GM21786 (cell line): ENCODE results near the gene PSMG1.
"Not testable (repeated sequence)": the region's sequence is repeated elsewhere in the genome, so short reads cannot be mapped to it uniquely, and the experiment has no call there.

Source experiments
- ATAC-seq: cut with Tn5 transposase; IDR thresholded peaks from one replicate; pipeline ENCODE4 v1.9.1; 2021; ENCODE audit not compliant: unreplicated experiment

Gene PSMG1, protein sequence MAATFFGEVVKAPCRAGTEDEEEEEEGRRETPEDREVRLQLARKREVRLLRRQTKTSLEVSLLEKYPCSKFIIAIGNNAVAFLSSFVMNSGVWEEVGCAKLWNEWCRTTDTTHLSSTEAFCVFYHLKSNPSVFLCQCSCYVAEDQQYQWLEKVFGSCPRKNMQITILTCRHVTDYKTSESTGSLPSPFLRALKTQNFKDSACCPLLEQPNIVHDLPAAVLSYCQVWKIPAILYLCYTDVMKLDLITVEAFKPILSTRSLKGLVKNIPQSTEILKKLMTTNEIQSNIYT

DNA sequence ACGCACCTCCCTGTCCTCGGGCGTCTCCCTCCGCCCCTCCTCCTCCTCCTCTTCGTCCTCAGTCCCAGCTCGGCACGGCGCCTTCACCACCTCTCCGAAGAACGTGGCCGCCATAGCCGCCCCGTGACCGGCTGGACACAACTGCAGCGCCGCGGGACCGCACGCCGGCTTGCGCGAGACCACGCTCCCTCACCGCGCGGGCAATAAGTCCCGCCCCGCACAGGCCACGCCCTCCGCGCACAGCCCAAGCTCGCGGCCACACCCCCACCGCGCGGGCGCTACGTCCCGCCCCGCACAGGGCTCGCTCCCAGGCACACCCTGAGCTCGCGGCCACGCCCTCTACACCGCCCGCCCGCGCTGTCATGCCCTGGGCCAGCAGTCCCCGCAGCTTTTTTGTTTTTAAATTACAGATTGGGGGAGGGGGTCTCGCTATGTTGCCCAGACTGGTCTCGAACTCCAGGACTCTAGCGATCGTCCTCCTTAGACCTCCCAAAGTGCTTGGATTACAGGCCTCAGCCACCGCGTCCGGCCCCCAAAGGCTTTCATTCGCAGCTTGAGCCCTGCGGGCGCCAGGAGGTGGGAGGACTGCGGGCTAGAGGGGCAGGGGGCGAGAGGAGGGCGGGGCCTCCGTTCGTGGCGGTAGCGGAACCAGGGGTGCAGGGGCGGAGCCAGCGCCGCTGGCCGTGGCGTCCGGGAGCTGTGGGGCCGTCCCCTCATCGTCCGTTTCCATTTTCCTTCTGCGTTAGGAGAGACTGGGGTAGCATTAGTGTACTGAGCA, at the start of gene PSMG1:
Gene PSMG1 (minus strand): TSS at position 180 of the 778 bp plus-strand sequence. CDS start 66 bp downstream, at position 114.
- peak; percentile 75 for ATAC-seq

- no peak for ATAC-seq
These were observed 49.6 kb upstream of the PSMG1 start for GRCh38 chr21:39232861-39233291.

DNA sequence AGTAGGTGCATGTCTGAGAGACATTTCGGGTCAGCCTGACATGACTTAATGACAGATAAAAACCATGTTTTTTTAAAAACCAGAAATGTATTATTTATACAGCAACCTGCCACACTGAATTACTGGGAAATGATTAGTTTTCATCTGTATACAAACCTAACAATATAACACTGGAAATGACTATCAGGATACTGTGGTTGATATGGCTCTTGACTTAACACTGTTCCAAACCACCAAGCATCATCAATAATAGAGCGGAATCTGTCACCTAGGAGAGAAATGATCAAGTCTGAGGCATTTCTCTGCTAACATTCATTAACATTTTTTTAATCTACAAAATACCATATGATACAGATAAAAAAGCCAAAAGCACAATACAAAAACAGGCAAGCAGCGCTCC, 41.7 kb upstream of the PSMG1 start:
- no peak for ATAC-seq

DNA sequence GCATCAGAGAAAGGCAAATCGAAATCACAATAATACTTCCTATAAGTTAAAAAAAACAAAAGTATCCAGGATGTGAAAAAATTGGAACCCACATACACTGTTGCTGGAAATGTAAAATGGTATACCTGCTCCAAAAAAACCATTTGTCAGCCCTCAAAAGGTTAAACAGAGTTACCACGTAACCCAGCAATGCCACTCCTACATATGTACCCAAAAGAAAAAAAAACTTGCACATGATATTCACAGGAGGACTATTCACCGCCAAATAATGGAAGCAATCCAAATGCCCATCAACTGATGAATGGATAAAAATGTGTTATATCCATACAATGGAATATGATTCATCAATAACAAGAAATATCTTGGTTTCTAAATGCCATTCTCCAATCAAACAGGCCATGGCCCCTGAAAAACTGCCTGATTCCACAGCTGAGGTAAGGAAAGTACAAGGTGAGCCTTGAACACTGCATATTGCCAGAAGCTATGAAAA, 38.8 kb upstream of the PSMG1 start:
- ATAC-seq = no peak

GRCh38 chr21:39221282-39221996, 38.2 kb upstream of the PSMG1 start:
- ATAC-seq = no peak

DNA sequence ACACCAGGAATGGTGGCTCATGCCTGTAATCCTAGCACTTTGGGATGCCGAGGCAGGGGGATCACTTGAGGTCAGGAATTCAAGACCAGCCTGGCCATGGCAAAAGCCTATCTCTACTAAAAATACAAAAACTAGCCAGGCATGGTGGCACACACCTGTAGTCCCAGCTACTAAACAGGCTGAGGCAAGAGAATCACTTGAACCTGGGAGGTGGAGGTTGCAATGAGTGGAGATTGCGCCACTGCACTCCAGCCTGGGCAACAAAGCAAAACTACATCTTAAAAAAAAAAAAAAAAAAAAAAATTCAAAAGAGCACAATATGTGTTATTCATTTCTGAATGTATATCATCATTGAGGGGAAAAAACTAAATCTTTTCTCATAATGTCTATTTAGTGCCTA, 37.6 kb upstream of the PSMG1 start:
- not testable (repeated sequence) for ATAC-seq

GRCh38 chr21:39220150-39220549, 36.9 kb upstream of the PSMG1 start:
- no peak for ATAC-seq

GRCh38 chr21:39218082-39218409, 34.8 kb upstream of the PSMG1 start:
- no peak for ATAC-seq

GRCh38 chr21:39217356-39218081, 34.3 kb upstream of the PSMG1 start:
- no peak for ATAC-seq

GRCh38 chr21:39216290-39216689, 33.0 kb upstream of the PSMG1 start:
- ATAC-seq = no peak

DNA sequence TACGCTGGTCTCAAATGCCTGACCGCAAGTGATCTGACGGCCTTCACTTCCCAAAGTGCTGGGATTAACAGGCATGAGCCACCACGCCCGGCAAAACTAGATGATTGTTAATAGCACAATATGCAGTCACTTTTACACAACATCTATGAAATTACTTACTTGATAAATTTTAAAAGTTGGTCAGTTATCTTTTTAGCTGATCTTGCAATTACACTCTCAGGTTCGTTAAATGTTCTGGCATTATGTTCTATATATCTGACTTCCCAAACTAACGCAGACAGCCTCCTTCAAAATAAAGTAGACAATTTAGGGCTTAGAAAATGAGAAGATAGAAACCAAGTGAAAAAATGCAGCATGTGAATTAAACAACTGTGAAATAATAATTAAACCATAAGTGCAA, 31.8 kb upstream of the PSMG1 start:
- ATAC-seq = no peak

DNA sequence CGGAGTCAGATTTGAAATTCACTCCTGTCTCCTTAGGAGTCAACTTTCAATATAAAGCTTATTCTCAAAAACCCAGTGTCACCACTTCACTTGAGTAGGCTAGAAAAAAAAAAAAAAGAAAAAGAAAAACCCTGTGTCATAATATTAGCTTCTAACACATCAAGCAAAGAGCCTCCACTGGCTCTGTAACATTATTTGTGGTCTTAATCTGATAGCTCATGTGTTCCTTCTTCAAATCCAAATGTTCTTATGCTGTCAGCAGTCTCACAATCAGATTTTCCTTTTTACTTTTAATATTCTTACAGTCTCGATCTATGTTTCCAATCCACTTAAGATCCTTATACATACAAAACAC, 26.1 kb upstream of the PSMG1 start:
- ATAC-seq = no peak

- no peak for ATAC-seq
These were observed 25.5 kb upstream of the PSMG1 start for GRCh38 chr21:39208624-39209333.

DNA sequence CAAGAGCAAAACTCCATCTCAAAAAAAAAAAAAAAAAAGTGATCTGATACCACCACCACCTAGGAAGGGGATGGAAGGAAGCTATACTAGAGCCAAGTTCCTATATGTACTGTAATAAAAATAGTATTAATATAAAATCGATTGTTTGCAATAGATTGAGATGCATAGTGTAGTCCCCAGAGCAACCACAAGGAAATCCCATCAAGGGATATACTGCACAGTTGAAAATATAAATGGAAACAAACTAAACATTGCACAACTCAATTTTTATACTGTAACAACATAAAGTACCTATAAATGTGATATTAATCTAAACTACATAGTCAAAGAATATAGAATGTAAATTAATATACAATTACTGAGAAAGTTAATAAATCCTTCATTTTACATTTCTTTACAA, 20.9 kb upstream of the PSMG1 start:
- no peak for ATAC-seq

GRCh38 chr21:39198800-39199199, 15.5 kb upstream of the PSMG1 start:
- no peak for ATAC-seq

DNA sequence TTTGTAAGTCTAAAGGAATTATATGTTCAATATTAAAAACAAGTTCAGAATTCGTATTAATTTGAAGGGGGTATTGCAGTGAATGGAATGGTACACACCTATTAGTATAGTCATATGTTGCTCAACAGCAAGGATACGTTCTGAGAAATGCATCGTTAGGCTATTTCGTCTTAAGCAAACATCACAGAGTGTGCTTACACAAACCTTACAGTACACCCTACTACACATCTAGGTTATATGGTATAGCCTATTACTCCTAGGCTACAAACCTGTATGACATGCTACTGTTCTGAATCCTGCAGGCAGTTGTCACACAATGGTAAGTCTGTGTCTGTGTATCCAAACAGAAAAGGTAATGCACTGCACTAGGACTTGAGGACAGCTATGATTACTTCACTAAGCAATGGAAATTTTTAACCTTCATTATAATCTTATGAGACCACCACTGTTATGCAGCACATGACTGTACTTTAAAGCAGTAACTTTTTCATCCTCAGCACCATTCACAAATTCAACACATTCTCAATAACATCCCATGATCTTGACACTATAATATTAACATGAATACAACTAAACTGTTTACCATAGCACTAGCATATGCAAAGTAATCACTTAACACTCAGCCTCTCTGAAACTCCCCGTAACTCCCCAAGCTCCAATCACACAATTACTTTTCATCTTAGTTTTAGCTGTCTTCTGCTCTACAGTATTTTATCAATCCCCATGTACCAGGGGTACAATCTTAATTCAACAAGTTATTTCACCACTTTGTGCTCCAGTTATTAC, 14.4 kb upstream of the PSMG1 start:
- ATAC-seq = no peak

GRCh38 chr21:39196838-39197237, 13.6 kb upstream of the PSMG1 start:
- ATAC-seq = no peak

- ATAC-seq = no peak
These were observed 13.1 kb upstream of the PSMG1 start for GRCh38 chr21:39196310-39196709.

- no peak for ATAC-seq
These were observed 10.1 kb upstream of the PSMG1 start for GRCh38 chr21:39193380-39193779.
